ENCODE measurements around the gene PKNOX1. TPM values are rescaled to one million over a fixed set of nuclear protein-coding genes. Genes with fewer than 3 reads are reported as not detected.

Gene PKNOX1
- total RNA-seq, 1 experiment from 2014 or later: 12.7 TPM

DNA sequence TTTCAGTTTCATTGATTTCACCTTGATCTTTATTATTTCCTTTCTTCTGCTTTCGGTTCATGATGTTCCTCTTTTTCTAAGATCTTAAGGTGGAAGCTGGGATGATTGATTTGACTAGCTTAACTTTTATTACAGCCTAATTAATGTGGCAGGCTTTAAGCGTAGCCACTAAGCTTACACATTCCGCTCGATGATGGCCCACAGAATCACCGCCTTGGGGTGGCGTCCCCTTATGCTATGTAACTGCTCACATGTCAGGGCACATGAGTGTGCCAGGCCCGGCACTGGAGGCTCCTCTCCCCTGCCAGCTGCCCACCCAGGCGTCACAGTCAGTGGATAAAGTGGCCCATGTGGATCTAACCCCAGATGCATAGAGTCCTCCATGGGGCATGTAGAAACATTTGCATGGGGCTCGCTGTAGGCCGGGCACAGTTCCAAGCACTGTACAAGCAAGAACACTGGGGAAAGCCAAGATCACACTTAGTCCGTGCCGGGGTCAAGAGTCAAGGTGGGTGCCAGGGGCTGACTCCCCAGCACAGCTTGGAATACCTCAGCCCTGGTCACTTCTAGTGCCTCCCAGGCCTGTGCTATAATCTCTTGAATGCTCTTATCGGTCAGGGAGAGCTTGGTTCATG lies 41.7 kb downstream of the PKNOX1 start:
- no peaks in the 10 kb centered on the region; a peak in 2 of 4 replicates for H3K36me3 ChIP-seq (ENCODE audit: control insufficient read depth in 1 of 2, insufficient read depth in 2 of 2, low read length in 2 of 2)
- peaks cover 3 to 5% of the 10 kb centered on the region in 2 experiments; a peak in 2 of 4 replicates for H3K4me1 ChIP-seq (ENCODE audit: control insufficient read depth in 1 of 2, insufficient read depth in 2 of 2, low read length in 2 of 2)
- no peak for ATAC-seq
- H3K79me2 ChIP-seq (ENCODE audit: insufficient read depth, low read length): no peaks in the 10 kb centered on the region
- no peak overlapping the region for H3K4me2 ChIP-seq (ENCODE audit: low read length)
- H3K9me2 ChIP-seq (ENCODE audit: insufficient read depth): no peaks in the 10 kb centered on the region
- ChIA-PET POLR2A (no interaction called here), CTCF (no interaction called here), RAD21 (ENCODE audit: low non-redundant PET in 1 of 2, low total read pairs in 2 of 2, uncharacterized antibody in 2 of 2, unreplicated experiment in 2 of 2) (no interaction called here)
- no peak overlapping the region for H3K9ac ChIP-seq (ENCODE audit: low read length)
- H2AFZ ChIP-seq (ENCODE audit: low read depth, low read length, poor library complexity, severe bottlenecking): no peak overlapping the region
- H3K9me3 ChIP-seq (ENCODE audit: control insufficient read depth in 1 of 2, insufficient read depth in 1 of 2, low read depth in 1 of 2, low read length in 2 of 2): no peaks in the 10 kb centered on the region
- no peaks in the 10 kb centered on the region for H3K27me3 ChIP-seq (ENCODE audit: insufficient read depth, low read length)
- no peaks in the 10 kb centered on the region for H4K20me1 ChIP-seq (ENCODE audit: insufficient read depth)
- H3K27ac ChIP-seq (ENCODE audit: low read depth, low read length): no peak overlapping the region
- DNase-seq (ENCODE audit: low read depth, low spot score): no peak
- no TSS peak for BruUV-seq (replicated peaks)
- no peak for TF ChIP-seq ZFX (IDR thresholded peaks at IDR 0.05)
- TF ChIP-seq, protein P1, sequence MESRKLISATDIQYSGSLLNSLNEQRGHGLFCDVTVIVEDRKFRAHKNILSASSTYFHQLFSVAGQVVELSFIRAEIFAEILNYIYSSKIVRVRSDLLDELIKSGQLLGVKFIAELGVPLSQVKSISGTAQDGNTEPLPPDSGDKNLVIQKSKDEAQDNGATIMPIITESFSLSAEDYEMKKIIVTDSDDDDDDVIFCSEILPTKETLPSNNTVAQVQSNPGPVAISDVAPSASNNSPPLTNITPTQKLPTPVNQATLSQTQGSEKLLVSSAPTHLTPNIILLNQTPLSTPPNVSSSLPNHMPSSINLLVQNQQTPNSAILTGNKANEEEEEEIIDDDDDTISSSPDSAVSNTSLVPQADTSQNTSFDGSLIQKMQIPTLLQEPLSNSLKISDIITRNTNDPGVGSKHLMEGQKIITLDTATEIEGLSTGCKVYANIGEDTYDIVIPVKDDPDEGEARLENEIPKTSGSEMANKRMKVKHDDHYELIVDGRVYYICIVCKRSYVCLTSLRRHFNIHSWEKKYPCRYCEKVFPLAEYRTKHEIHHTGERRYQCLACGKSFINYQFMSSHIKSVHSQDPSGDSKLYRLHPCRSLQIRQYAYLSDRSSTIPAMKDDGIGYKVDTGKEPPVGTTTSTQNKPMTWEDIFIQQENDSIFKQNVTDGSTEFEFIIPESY (IDR thresholded peaks at IDR 0.05; ENCODE audit: extremely low read depth, insufficient replicate concordance, low read length): no peak
- no peak for TF ChIP-seq FOSL1 (IDR thresholded peaks at IDR 0.05; ENCODE audit: low read depth)
- intact Hi-C loops (cut with micrococcal nuclease): no loop called here
- no peak overlapping the region for H3K4me3 ChIP-seq (replicated peaks in 1 of 2; ENCODE audit: low read depth in 1 of 2, low read length in 2 of 2)

DNA sequence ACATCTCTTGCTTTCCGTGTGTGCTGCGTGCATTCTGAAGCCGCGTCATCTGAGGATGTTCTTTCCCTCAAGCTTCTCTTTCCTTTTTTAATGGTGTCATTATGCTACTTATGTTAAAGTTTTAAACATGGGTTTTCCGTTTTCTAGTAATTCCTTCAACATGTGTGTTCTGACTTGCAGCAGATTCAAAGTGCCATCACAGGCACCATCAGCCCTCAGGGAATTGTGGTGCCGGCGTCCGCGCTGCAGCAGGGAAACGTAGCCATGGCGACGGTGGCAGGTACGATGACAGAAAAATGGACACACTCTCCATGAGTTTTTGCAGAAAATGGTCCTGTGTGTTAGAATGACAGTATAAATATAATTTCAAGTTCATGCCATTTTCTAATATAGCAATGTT lies 42.4 kb downstream of the PKNOX1 start:
- DNase-seq (ENCODE audit: low read depth, low spot score): no peak
- H3K9ac ChIP-seq (ENCODE audit: low read length): no peak overlapping the region
- H3K27me3 ChIP-seq (ENCODE audit: insufficient read depth, low read length): no peaks in the 10 kb centered on the region
- H4K20me1 ChIP-seq (ENCODE audit: insufficient read depth): no peaks in the 10 kb centered on the region
- peaks cover 3 to 5% of the 10 kb centered on the region in 2 experiments; a peak in 2 of 4 replicates for H3K4me1 ChIP-seq (ENCODE audit: control insufficient read depth in 1 of 2, insufficient read depth in 2 of 2, low read length in 2 of 2)
- CTCF ChIA-PET: no interaction called here
- no peak for TF ChIP-seq FOSL1 (IDR thresholded peaks at IDR 0.05; ENCODE audit: low read depth)
- no peak for TF ChIP-seq RAD21 (IDR thresholded peaks at IDR 0.05; ENCODE audit: low read depth)
- TF ChIP-seq, protein P2, sequence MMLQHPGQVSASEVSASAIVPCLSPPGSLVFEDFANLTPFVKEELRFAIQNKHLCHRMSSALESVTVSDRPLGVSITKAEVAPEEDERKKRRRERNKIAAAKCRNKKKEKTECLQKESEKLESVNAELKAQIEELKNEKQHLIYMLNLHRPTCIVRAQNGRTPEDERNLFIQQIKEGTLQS (IDR thresholded peaks at IDR 0.05): no peak
- TF ChIP-seq TCF7L2 (IDR thresholded peaks at IDR 0.05; ENCODE audit: borderline replicate concordance, extremely low read depth, insufficient read depth, insufficient read length): no peak
- no peak overlapping the region for H3K4me2 ChIP-seq (ENCODE audit: low read length)
- no peak overlapping the region for H3K27ac ChIP-seq (ENCODE audit: low read depth, low read length)
- no peaks in the 10 kb centered on the region; a peak in 2 of 4 replicates for H3K36me3 ChIP-seq (ENCODE audit: control insufficient read depth in 1 of 2, insufficient read depth in 2 of 2, low read length in 2 of 2)
- no peak overlapping the region for H2AFZ ChIP-seq (ENCODE audit: low read depth, low read length, poor library complexity, severe bottlenecking)
- RAD21 ChIA-PET (ENCODE audit: low non-redundant PET in 1 of 2, low total read pairs in 2 of 2, uncharacterized antibody in 2 of 2, unreplicated experiment in 2 of 2): no interaction called here
- no peaks in the 10 kb centered on the region for H3K9me2 ChIP-seq (ENCODE audit: insufficient read depth)
- H3K9me3 ChIP-seq (ENCODE audit: control insufficient read depth in 1 of 2, insufficient read depth in 1 of 2, low read depth in 1 of 2, low read length in 2 of 2): no peaks in the 10 kb centered on the region
- intact Hi-C loops (cut with micrococcal nuclease): no loop called here
- ATAC-seq: no peak
- H3K79me2 ChIP-seq (ENCODE audit: insufficient read depth, low read length): no peaks in the 10 kb centered on the region
- H3K4me3 ChIP-seq (replicated peaks in 1 of 2; ENCODE audit: low read depth in 1 of 2, low read length in 2 of 2): no peak overlapping the region
- POLR2A ChIA-PET: no interaction called here
- BruUV-seq (replicated peaks): no TSS peak

Data from HCT116 (cell line).